NB4 (cell line): ENCODE measurements around the gene TTYH1.

Experiments used
- DNase-seq: peaks from one replicate; pipeline ENCODE4 v3.0.0; 2010; ENCODE audit warnings: low read depth
- H3K4me3 ChIP-seq: one replicate; pipeline ENCODE4 v1.5.1; 2011; ENCODE audit warnings: mild to moderate bottlenecking, low read depth, low read length, moderate library complexity
- CTCF ChIP-seq: IDR thresholded peaks from one replicate; pipeline ENCODE4 v1.5.1; 2012; ENCODE audit warnings: low read depth, low read length
- MYC ChIP-seq: IDR thresholded peaks from 2 replicates; pipeline ENCODE4 v1.6.1; 2011; ENCODE audit warnings: low read depth, low read length
- POLR2A ChIP-seq: IDR thresholded peaks from 2 replicates; pipeline ENCODE4 v1.6.1; 2011; ENCODE audit warnings: mild to moderate bottlenecking; ENCODE audit not compliant: insufficient read length; ENCODE audit errors: extremely low read depth
- TF ChIP-seq, protein P1 (sequence below): IDR thresholded peaks from 2 replicates; pipeline ENCODE4 v1.6.1; 2011; ENCODE audit warnings: low read depth, low read length

The TTYH1 gene

DNA sequence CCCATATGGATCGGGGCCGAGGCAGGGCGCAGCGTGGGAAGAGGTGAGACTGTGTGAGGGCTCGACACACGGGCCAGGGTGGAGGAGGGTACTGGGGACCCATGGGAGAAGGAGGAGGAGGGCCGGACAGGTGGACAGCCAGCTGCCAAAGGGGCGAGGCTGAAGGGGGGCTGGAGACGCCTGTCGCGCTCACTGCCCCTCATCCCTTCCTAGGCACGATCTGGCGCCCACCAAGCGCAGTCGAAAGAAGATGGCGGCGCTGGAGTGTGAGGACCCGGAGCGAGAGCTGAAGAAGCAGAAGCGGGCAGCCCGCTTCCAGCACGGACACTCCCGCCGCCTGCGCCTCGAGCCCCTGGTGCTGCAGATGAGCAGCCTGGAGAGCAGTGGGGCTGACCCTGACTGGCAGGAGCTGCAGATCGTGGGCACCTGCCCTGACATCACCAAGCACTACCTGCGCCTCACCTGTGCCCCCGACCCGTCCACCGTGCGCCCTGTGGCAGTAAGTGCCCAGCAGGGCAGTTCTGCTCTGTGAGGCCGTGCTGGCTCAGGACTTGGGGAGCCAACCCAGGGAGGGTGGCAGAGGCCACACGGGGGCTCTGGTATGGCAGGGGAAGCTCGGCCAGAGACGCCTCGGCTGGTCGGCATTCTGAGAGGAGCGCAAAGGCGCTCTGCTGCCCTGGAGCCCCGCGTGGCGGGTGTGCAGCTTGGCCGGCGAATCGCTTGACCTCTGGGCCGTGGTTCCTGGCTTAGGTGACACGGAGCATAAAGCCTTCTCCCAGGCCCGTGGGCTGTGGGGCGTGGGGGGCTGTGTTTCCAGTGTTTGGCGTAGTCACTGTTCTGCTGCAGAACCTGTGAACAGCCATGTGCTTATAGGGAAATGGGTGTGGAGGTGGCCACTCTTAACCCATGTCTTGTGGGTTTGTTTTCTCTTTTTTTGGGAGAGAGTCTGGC lies 41.4 kb downstream of the TTYH1 start:
- TF ChIP-seq MYC (no peak), POLR2A (no peak), CTCF (no peak)
- TF ChIP-seq, protein P1, sequence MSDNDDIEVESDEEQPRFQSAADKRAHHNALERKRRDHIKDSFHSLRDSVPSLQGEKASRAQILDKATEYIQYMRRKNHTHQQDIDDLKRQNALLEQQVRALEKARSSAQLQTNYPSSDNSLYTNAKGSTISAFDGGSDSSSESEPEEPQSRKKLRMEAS: no peak
- no peak overlapping the region for H3K4me3 ChIP-seq
- DNase-seq: no peak

DNA sequence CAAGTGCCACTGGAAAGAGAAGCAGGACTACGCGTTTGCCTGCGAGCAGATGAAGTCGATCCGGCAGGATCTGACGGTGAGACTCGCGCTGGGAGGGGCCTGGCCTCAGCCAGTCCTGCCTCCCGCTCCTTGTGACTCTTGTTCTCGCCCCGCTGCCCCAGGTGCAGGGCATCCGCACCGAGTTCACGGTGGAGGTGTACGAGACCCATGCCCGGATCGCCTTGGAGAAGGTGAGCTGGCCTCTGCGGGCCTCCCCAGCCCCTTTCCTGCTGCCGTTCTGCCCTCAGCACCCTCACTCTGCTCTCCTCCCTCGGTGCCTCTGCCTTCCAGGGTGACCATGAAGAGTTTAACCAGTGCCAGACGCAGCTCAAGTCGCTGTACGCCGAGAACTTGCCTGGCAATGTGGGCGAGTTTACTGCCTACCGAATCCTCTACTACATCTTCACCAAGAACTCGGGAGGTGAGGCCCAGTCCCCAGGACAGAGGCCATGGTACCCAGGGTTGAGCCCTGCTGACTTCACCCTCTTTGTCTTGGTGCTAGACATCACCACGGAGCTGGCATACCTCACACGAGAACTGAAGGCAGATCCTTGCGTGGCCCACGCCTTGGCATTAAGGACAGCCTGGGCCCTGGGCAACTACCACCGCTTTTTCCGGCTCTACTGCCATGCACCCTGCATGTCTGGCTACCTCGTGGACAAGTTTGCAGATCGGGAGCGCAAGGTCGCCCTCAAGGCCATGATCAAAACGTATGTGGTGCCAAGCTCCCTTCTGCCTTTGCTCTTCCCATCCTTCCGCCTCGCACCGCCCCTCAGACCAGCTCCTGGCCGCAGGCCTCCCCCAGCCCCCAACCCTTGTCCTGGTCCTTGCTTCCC lies 42.7 kb downstream of the TTYH1 start:
- TF ChIP-seq MYC: no peak
- TF ChIP-seq POLR2A: no peak
- no peak for TF ChIP-seq CTCF
- TF ChIP-seq, protein P1: no peak

DNA sequence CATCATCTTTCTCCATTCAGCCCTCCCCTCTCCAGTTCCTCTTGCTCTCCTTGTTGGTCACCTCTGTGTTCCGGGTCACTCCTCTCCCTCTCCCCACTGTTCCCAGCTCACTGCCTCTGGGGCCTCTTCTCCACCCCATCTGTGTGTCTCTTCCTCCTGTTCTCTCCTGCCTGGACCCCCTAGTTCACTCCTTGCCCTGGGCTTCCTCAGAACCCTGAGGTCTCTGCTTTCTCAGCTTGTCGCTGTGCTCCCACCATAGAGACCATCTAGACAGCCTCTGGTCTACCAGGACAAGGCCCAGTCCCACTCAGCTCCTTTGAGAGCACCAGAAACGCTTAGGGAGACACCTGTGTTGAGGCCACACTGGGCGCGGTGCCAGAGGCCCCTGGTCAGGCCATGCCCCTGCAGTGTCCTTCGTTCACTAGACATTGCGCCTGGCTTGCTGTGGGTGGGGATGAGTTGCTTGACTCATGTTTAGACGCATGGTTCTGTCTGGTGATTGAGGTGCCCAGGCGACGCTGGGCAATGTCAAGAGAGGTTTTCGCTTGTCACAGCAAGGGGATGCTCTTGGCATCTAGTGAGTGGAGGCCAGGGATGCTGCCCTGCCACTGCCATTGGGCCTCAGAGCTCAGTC lies 43.5 kb downstream of the TTYH1 start:
- TF ChIP-seq, protein P1: no peak
- TF ChIP-seq POLR2A (no peak), CTCF (no peak), MYC (no peak)
- no peak overlapping the region for H3K4me3 ChIP-seq
- no peak for DNase-seq

More for the DNA sequence above, 42.7 kb downstream of the TTYH1 start:
- DNase-seq: no peak
- H3K4me3 ChIP-seq: no peak overlapping the region

GRCh38 chr19:54459282-54460229 lies 44.3 kb downstream of the TTYH1 start:
- TF ChIP-seq, protein P1: no peak
- TF ChIP-seq POLR2A: no peak
- TF ChIP-seq MYC: no peak
- no peak for TF ChIP-seq CTCF
- H3K4me3 ChIP-seq: no peak overlapping the region
- no peak for DNase-seq
